ENCODE data around the gene NACA2.
A peak's percentile ranks its signal among the peaks of the same experiment; 100 is the strongest.

DNA sequence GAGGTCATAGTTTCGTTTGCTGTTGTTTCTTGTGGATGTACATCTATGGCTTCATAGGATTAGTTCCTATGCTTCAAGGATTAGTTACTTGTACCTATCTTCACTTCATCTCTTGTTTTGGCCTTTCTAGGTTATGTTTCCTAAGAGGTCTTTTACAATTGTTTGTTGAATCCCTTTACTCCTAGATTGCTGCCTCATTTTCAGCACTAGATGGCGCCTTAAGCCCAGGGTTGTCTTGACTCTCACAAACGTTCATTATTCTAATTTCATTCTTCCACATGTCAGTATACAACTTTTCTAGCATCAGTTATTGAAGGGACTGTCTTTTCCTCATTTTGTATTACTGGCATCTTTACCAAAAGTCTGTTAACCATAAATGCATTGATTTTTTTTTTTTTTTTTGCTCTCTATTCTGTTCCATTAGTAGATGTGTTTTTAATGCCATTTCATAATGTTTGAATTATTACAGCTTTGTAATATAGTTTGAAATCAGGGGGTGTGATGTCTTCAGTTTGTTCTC is 45.0 kb upstream of the NACA2 start:
- TF ChIP-seq, protein P1, sequence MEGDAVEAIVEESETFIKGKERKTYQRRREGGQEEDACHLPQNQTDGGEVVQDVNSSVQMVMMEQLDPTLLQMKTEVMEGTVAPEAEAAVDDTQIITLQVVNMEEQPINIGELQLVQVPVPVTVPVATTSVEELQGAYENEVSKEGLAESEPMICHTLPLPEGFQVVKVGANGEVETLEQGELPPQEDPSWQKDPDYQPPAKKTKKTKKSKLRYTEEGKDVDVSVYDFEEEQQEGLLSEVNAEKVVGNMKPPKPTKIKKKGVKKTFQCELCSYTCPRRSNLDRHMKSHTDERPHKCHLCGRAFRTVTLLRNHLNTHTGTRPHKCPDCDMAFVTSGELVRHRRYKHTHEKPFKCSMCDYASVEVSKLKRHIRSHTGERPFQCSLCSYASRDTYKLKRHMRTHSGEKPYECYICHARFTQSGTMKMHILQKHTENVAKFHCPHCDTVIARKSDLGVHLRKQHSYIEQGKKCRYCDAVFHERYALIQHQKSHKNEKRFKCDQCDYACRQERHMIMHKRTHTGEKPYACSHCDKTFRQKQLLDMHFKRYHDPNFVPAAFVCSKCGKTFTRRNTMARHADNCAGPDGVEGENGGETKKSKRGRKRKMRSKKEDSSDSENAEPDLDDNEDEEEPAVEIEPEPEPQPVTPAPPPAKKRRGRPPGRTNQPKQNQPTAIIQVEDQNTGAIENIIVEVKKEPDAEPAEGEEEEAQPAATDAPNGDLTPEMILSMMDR (IDR thresholded peaks at IDR 0.05): peak; percentile 58 to 82 (median 78)
- TF ChIP-seq POLR2A (IDR thresholded peaks at IDR 0.05): no peak
